A673 (cell line): ENCODE results near the gene DZIP1. TPM values are rescaled to one million over a fixed set of nuclear protein-coding genes. Genes with fewer than 3 reads are reported as not detected.

Experiments
- BruUV-seq: library from RNA; stranded (reverse); fragments of 400-500 nt; replicated peaks from 2 replicates; lab custom pipeline; 2021; lab: Mats Ljungman, UMichigan
- CTCF ChIA-PET: fragments of 300-600 bp; sonication (Branson Sonifier 250); formaldehyde crosslinking; loops from one replicate; lab custom pipeline; 2022; ENCODE audit warnings: antibody characterized with exemption; lab: Charles Lee
- POLR2A ChIA-PET: fragments of 300-600 bp; sonication (Branson Sonifier 250); formaldehyde crosslinking; loops from one replicate; lab custom pipeline; 2022; ENCODE audit warnings: antibody characterized with exemption; ENCODE audit not compliant: low non-redundant PET; lab: Charles Lee
- DNase-seq: peaks from one replicate; pipeline ENCODE4 v3.0.0-alpha.2; 2015; ENCODE audit warnings: low spot score
- H3K27ac ChIP-seq: fragments of 200-600 bp; sonication (generic); 2 replicates; pipeline ENCODE4 v1.5.1; 2016; ENCODE audit warnings: mixed run types, low read depth, mild to moderate bottlenecking, mixed read lengths, antibody characterized with exemption, low read length; ENCODE audit not compliant: poor library complexity, severe bottlenecking
- H3K27me3 ChIP-seq: fragments of 200-600 bp; sonication (generic); replicated peaks from 2 replicates; pipeline ENCODE4 v1.6.1; 2017; ENCODE audit warnings: mixed run types, low read depth, mild to moderate bottlenecking, mixed read lengths, antibody characterized with exemption, low read length; ENCODE audit not compliant: insufficient read depth, poor library complexity
- H3K36me3 ChIP-seq: fragments of 200-600 bp; sonication (generic); 2 replicates; pipeline ENCODE4 v1.6.1; 2016; ENCODE audit warnings: mixed run types, mild to moderate bottlenecking, mixed read lengths, antibody characterized with exemption, low read length; ENCODE audit not compliant: insufficient read depth, poor library complexity, severe bottlenecking
- H3K4me1 ChIP-seq: fragments of 200-600 bp; sonication (generic); 2 replicates; pipeline ENCODE4 v1.6.1; 2017; ENCODE audit warnings: mixed run types, mild to moderate bottlenecking, mixed read lengths, antibody characterized with exemption, low read length; ENCODE audit not compliant: insufficient read depth, poor library complexity, severe bottlenecking
- H3K4me3 ChIP-seq: fragments of 200-600 bp; sonication (generic); 2 replicates; pipeline ENCODE4 v1.5.1; 2016; ENCODE audit warnings: low read depth, mixed run types, mild to moderate bottlenecking, mixed read lengths, low read length; ENCODE audit not compliant: poor library complexity, severe bottlenecking
- H3K9me3 ChIP-seq: fragments of 200-600 bp; sonication (generic); 2 replicates; pipeline ENCODE4 v1.6.1; 2016; ENCODE audit warnings: mixed run types, low read depth, mild to moderate bottlenecking, mixed read lengths, antibody characterized with exemption, low read length; ENCODE audit not compliant: poor library complexity, severe bottlenecking
- EZH2 ChIP-seq: fragments of 200-600 bp; sonication (generic); IDR thresholded peaks from 2 replicates; pipeline ENCODE4 v1.6.1; 2017; ENCODE audit warnings: borderline replicate concordance, low read depth, mild to moderate bottlenecking, mixed read lengths, antibody characterized with exemption, low read length; ENCODE audit not compliant: poor library complexity, severe bottlenecking
- intact Hi-C: fragments of 100-400 bp; cut with micrococcal nuclease; formaldehyde crosslinking; loops from one replicate; pipeline ENCODE4 v1.10.0; 2022; ENCODE audit not compliant: unreplicated experiment
- total RNA-seq: library from RNA; stranded (reverse); gene quantifications from 2 replicates; pipeline ENCODE4 v1.2.3, GENCODE V29; 2021
- TF ChIP-seq, protein P1 (sequence below): fragments of 300-800, 200-600 bp; sonication (generic); conservative IDR thresholded peaks from 2 replicates; pipeline ENCODE4 v1.5.1; 2017; ENCODE audit warnings: low read depth, mild to moderate bottlenecking, antibody characterized with exemption, low read length, moderate library complexity, mixed read lengths

DZIP1 gene
- total RNA-seq, 1 experiment from 2014 or later, result 6.1 TPM

DNA sequence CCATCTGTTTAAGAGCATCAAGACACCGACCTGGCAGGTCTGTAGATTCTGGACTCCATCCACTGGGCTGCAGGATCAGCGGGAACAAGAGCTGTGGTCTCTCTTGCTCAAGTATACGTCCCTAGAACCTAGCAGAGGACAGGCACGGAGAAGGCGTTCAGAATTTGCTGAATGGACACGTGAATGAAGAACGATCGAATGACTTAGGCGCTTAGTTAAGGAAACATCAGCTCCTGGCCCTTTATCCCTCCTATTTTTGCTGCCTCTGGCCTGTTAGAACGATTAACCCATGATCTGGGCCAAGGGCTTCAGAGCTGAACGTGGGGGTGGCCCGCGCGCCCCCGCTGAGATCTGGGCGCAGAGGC lies 953 bp downstream of the DZIP1 start:
- TF ChIP-seq, protein P1, sequence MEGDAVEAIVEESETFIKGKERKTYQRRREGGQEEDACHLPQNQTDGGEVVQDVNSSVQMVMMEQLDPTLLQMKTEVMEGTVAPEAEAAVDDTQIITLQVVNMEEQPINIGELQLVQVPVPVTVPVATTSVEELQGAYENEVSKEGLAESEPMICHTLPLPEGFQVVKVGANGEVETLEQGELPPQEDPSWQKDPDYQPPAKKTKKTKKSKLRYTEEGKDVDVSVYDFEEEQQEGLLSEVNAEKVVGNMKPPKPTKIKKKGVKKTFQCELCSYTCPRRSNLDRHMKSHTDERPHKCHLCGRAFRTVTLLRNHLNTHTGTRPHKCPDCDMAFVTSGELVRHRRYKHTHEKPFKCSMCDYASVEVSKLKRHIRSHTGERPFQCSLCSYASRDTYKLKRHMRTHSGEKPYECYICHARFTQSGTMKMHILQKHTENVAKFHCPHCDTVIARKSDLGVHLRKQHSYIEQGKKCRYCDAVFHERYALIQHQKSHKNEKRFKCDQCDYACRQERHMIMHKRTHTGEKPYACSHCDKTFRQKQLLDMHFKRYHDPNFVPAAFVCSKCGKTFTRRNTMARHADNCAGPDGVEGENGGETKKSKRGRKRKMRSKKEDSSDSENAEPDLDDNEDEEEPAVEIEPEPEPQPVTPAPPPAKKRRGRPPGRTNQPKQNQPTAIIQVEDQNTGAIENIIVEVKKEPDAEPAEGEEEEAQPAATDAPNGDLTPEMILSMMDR, result no peak
- TF ChIP-seq EZH2, result no peak
- Histone ChIP-seq H3K4me1 (no peaks in the 10 kb centered on the region), H3K36me3 (no peaks in the 10 kb centered on the region), H3K4me3 (peak overlapping the region; percentile 43), H3K9me3 (no peaks in the 10 kb centered on the region), H3K27me3 (peaks cover 57% of the 10 kb centered on the region), H3K27ac (no peak overlapping the region)
- no TSS peak for BruUV-seq
- ChIA-PET POLR2A (no interaction called here), CTCF (no interaction called here)
- DNase-seq, result no peak
- intact Hi-C loops, result no loop called here

DNA sequence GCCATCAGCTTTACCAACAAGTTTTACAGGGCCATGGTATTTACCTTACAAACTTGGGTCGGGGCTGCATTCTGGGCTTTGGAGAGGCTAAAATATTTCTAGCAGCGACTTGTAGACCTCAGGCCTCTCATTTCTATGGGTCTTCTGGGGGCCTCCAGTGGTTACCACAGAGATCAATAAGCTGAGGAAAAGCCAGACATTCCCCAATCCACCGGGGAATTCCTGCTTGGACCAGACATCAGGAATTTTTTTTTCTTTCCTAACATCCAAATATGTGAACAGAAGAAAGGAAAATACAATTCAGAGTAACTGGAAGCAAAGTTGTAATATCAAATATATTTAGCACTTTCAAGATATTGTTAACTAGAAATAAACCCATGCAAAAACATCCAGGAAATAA lies 1.5 kb downstream of the DZIP1 start:
- H3K27ac ChIP-seq, result no peak overlapping the region
- H3K27me3 ChIP-seq, result peaks cover 57% of the 10 kb centered on the region
- DNase-seq, result no peak
- CTCF ChIA-PET, result interaction anchor here (0.6 kb wide), 1 partner anchor 71 kb away, joined by 4 read pairs; no protein-coding TSS in a partner anchor
- H3K4me3 ChIP-seq, result no peak overlapping the region
- POLR2A ChIA-PET, result no interaction called here
- TF ChIP-seq, protein P1, result no peak
- TF ChIP-seq EZH2, result no peak
- no peaks in the 10 kb centered on the region for H3K4me1 ChIP-seq
- BruUV-seq, result no TSS peak
- no peaks in the 10 kb centered on the region for H3K36me3 ChIP-seq
- intact Hi-C loops, result no loop called here
- no peaks in the 10 kb centered on the region for H3K9me3 ChIP-seq

DNA sequence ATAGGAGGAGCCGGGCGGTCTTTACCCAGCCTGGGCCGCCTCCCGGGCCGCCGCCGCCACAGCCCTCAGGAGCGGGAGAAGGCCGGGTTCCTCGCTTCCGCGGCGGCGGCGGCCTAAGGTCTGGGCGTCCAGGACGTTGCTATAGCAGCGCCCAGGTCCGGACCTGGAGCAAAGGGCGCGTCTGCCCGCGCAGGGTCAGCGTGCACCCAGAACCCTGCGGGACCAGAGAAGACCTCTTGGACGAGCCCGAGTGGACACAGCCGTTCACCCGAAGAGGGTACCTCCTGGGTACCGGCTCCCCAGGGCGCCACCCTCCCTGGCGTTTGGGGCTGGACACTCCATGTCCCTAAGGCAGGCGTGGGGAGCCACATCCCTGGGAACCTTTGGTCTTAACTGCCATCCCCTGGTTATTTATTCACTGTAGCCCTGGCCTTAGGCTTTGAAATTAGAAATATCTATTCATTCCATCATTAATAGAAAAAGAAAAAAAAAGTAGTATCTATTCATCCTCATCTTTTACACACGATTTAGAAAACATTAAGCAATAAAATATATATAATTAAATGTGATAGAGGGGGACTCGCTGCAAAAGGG lies 2.4 kb downstream of the DZIP1 start:
- DNase-seq, result peak; percentile 12
- Histone ChIP-seq H3K27me3 (peaks cover 54% of the 10 kb centered on the region), H3K36me3 (no peaks in the 10 kb centered on the region), H3K4me1 (no peaks in the 10 kb centered on the region), H3K4me3 (no peak overlapping the region), H3K9me3 (no peaks in the 10 kb centered on the region), H3K27ac (no peak overlapping the region)
- ChIA-PET POLR2A (no interaction called here), CTCF (interaction anchor here (0.6 kb wide), 1 partner anchor 72 kb away, joined by 4 read pairs; no protein-coding TSS in a partner anchor)
- intact Hi-C loops, result no loop called here
- TF ChIP-seq EZH2, result peak; percentile 17
- TF ChIP-seq, protein P1, result no peak
- BruUV-seq, result no TSS peak
